H1 (cell line): ENCODE results near the gene ANKS1A. TPM values are rescaled to one million over a fixed set of nuclear protein-coding genes. Genes with fewer than 3 reads are reported as not detected.

Experiments
- JUN ChIP-seq: IDR thresholded peaks from 2 replicates; pipeline ENCODE4 v1.6.1; 2011; ENCODE audit warnings: low read depth, mild to moderate bottlenecking, improper control_type of control experiment, low read length
- RNF2 ChIP-seq: fragments of 200-900, 300-1000 bp; sonication (generic); IDR thresholded peaks from 2 replicates; pipeline ENCODE4 v1.7.1; 2016; ENCODE audit warnings: borderline replicate concordance, low read depth, mild to moderate bottlenecking, antibody characterized with exemption, low read length; ENCODE audit not compliant: poor library complexity, severe bottlenecking; ENCODE audit errors: missing control alignments
- polyA plus RNA-seq, 7 experiments: library from polyadenylated mRNA; depleted of rRNA in 3 of 7; stranded (reverse) in 5 of 7; unstranded in 2 of 7; fragments of >200 nt in 5 of 7; fragments of 200-250 nt in 2 of 7; gene quantifications; 1 replicate in 5 of 7; 2 replicates in 1 of 7; 4 replicates in 1 of 7; pipeline versions ENCODE4 v1.2.1 to v1.2.3, GENCODE V29; 2011 to 2013; ENCODE audit warnings: missing spikeins in 2 of 7, mixed read lengths in 2 of 7
- total RNA-seq: library from RNA; stranded (reverse); fragmentation: NEBNext Ultra II Directional; extraction: Animal tissue kit (Norgen Biotek cat#: 25700); gene quantifications from 2 replicates; pipeline ENCODE4 v1.2.1, GENCODE V29; 2021

The ANKS1A gene
- total and polyA plus RNA-seq, 2 of the 8 experiments (the other 6 are each of a cell fraction or from before 2014, with no cell fraction given) = 9.8 to 30.9 TPM

- no peak for TF ChIP-seq JUN
- TF ChIP-seq RNF2 = no peak
- TF ChIP-seq, all 59 proteins: peak for 0
Measured at GRCh38 chr6:34912715-34913464, 23.8 kb downstream of the ANKS1A start (continued).
